Keratinocyte (primary cell): ENCODE data around the gene UNC5A. TPM values are rescaled to one million over a fixed set of nuclear protein-coding genes. Genes with fewer than 3 reads are reported as not detected.

Experiments
- DNase-seq: peaks from one replicate; pipeline ENCODE4 v3.0.0-alpha.2; 2011; ENCODE audit warnings: low read depth, missing footprints, low spot score
- FAIRE-seq: peaks from 2 replicates; lab custom pipeline; 2011; peaks lifted over from hg19 to GRCh38; lab: Jason Lieb, UNC
- H2AFZ ChIP-seq: 2 replicates; pipeline ENCODE4 v1.6.0; 2012; ENCODE audit warnings: low read length, control low read depth, inconsistent platforms; ENCODE audit not compliant: control insufficient read depth
- H3K27ac ChIP-seq: 2 replicates; pipeline ENCODE4 v1.5.1; 2011; ENCODE audit warnings: low read length; ENCODE audit not compliant: control insufficient read depth, insufficient read depth
- H3K27me3 ChIP-seq: 3 replicates; pipeline ENCODE4 v1.6.0; 2011; ENCODE audit warnings: low read length; ENCODE audit not compliant: control insufficient read depth, insufficient read depth; ENCODE audit errors: extremely low read depth
- H3K36me3 ChIP-seq, 2 experiments: 2 replicates in 1 of 2; 3 replicates in 1 of 2; pipeline ENCODE4 v1.5.1; 2011; ENCODE audit warnings: low read length in 2 of 2, mild to moderate bottlenecking in 1 of 2; ENCODE audit not compliant: control insufficient read depth in 2 of 2, insufficient read depth in 2 of 2; ENCODE audit errors: extremely low read depth in 1 of 2
- H3K4me1 ChIP-seq: 3 replicates; pipeline ENCODE4 v1.5.1; 2011; ENCODE audit warnings: low read length; ENCODE audit not compliant: control insufficient read depth, insufficient read depth; ENCODE audit errors: extremely low read depth
- H3K4me2 ChIP-seq: 3 replicates; pipeline ENCODE4 v1.6.0; 2011; ENCODE audit warnings: low read depth, low read length; ENCODE audit not compliant: control insufficient read depth, insufficient read depth; ENCODE audit errors: extremely low read depth
- H3K4me3 ChIP-seq, 3 experiments: fragments of 200-600 bp in 1 of 3; sonication (generic) in 1 of 3; 2 replicates in 2 of 3; 3 replicates in 1 of 3; pipeline ENCODE4 v1.5.1; 2011 to 2016; ENCODE audit warnings: low read length in 3 of 3, mild to moderate bottlenecking in 3 of 3, control low read depth in 2 of 3, inconsistent platforms in 1 of 3, low read depth in 1 of 3, mixed read lengths in 1 of 3, mixed run types in 1 of 3, moderate library complexity in 1 of 3; ENCODE audit not compliant: control insufficient read depth in 2 of 3, insufficient read depth in 2 of 3; ENCODE audit errors: extremely low read depth in 1 of 3
- H3K79me2 ChIP-seq: 2 replicates; pipeline ENCODE4 v1.6.0; 2012; ENCODE audit warnings: low read length; ENCODE audit not compliant: control insufficient read depth, insufficient read depth
- H3K9ac ChIP-seq: 3 replicates; pipeline ENCODE4 v1.6.0; 2011; ENCODE audit warnings: low read length; ENCODE audit not compliant: control insufficient read depth, insufficient read depth; ENCODE audit errors: extremely low read depth
- H3K9me1 ChIP-seq: 3 replicates; pipeline ENCODE4 v1.6.0; 2011; ENCODE audit warnings: low read length; ENCODE audit not compliant: control insufficient read depth, insufficient read depth; ENCODE audit errors: extremely low read depth
- H3K9me3 ChIP-seq: 2 replicates; pipeline ENCODE4 v1.5.1; 2012; ENCODE audit warnings: low read depth, low read length; ENCODE audit not compliant: control insufficient read depth
- H4K20me1 ChIP-seq: 3 replicates; pipeline ENCODE4 v1.6.0; 2011; ENCODE audit warnings: low read length; ENCODE audit not compliant: control insufficient read depth, insufficient read depth; ENCODE audit errors: extremely low read depth
- EZH2 ChIP-seq: IDR thresholded peaks from one replicate; pipeline ENCODE4 v1.6.1; 2012; ENCODE audit warnings: inconsistent platforms, mild to moderate bottlenecking, low read length, moderate library complexity
- dilution Hi-C: fragments of 300-500 bp; cut with MboI; formaldehyde crosslinking; loops from one replicate; pipeline ENCODE4 v1.7.0; 2020; ENCODE audit warnings: low sequenced_read_pairs; ENCODE audit not compliant: extremely low pct_ligation_motif_present
- polyA plus RNA-seq, 5 experiments: library from polyadenylated mRNA; depleted of rRNA in 3 of 5; stranded (reverse) in 3 of 5; stranded (forward) in 1 of 5; unstranded in 1 of 5; fragments of >200 nt; gene quantifications; 1 replicate in 1 of 5; 2 replicates in 3 of 5; 3 replicates in 1 of 5; pipeline versions ENCODE4 v1.2.1 to v1.2.3, GENCODE V29; 2011 to 2012; ENCODE audit warnings: missing spikeins in 2 of 5, low read depth in 1 of 5, low replicate concordance in 1 of 5
- TF ChIP-seq, protein P1 (sequence below), 3 experiments: IDR thresholded peaks in 1 of 3; conservative IDR thresholded peaks in 1 of 3; optimal IDR thresholded peaks in 1 of 3; 2 replicates in 2 of 3; 3 replicates in 1 of 3; pipeline versions ENCODE3 to v1.5.1; 2011; ENCODE audit warnings: low read length in 3 of 3, mild to moderate bottlenecking in 3 of 3, moderate library complexity in 2 of 3, control low read depth in 1 of 3, inconsistent platforms in 1 of 3; ENCODE audit not compliant: insufficient read depth in 2 of 3; ENCODE audit errors: extremely low read depth in 1 of 3

The UNC5A gene
- polyA plus RNA-seq, 1 donor (not counting 4 experiments of a cell fraction or from before 2014, with no cell fraction given): not detected

DNA sequence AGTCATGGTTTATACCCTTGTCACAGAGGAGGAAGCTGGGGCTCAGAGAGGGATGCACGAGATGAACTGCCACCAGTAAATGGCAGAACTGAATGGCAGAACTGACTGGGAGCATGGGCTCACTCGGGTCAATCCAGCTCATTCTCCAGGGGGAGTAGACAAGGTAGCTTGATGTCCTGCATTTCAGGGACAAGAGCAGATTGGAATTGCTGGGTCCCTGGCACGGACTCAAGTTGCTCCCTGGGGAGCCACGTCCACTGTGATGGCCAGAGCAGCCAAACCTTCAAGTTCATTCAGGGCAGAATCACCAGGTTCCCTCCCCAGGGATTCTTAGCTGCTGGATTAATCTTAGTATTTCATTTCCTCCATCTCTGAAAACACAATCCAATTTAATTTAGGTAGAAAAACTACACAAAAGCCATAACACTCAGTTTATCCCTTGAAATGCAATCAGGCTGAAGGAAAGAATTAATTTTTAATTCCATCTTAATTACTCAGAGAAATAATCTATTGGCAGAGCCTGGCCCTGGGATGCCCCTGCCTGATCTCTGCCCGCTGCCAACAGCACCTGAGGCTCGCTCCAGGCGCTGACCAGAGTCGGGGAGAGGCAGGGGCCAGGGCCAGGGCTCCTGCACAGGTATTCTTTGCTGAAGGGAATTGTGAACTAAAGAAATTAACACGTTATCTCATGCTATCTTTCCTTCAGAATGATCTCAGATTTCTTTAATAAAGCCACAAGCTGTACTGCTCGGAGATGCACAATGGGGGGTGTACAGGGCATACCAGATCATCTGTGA, 42.0 kb upstream of the UNC5A start:
- DNase-seq: no peak
- Histone ChIP-seq H3K27ac (no peak overlapping the region), H3K9ac (no peak overlapping the region), H3K27me3 (peaks cover 18% of the 10 kb centered on the region), H3K36me3 (no peaks in the 10 kb centered on the region), H3K9me3 (no peaks in the 10 kb centered on the region), H3K4me3 (no peak overlapping the region), H3K4me2 (no peak overlapping the region), H3K9me1 (no peaks in the 10 kb centered on the region), H3K4me1 (no peaks in the 10 kb centered on the region), H3K79me2 (no peaks in the 10 kb centered on the region), H2AFZ (no peak overlapping the region), H4K20me1 (no peaks in the 10 kb centered on the region)
- dilution Hi-C loops: no loop called here
- no peak for FAIRE-seq
- TF ChIP-seq, protein P1, sequence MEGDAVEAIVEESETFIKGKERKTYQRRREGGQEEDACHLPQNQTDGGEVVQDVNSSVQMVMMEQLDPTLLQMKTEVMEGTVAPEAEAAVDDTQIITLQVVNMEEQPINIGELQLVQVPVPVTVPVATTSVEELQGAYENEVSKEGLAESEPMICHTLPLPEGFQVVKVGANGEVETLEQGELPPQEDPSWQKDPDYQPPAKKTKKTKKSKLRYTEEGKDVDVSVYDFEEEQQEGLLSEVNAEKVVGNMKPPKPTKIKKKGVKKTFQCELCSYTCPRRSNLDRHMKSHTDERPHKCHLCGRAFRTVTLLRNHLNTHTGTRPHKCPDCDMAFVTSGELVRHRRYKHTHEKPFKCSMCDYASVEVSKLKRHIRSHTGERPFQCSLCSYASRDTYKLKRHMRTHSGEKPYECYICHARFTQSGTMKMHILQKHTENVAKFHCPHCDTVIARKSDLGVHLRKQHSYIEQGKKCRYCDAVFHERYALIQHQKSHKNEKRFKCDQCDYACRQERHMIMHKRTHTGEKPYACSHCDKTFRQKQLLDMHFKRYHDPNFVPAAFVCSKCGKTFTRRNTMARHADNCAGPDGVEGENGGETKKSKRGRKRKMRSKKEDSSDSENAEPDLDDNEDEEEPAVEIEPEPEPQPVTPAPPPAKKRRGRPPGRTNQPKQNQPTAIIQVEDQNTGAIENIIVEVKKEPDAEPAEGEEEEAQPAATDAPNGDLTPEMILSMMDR (optimal IDR thresholded peaks at IDR 0.05 in 1 of 3, IDR thresholded peaks at IDR 0.05 in 1 of 3, conservative IDR thresholded peaks at IDR 0.05 in 1 of 3; ENCODE audit: extremely low read depth in 1 of 3, insufficient read depth in 2 of 3, low read length in 3 of 3): no peak
- TF ChIP-seq EZH2: no peak

DNA sequence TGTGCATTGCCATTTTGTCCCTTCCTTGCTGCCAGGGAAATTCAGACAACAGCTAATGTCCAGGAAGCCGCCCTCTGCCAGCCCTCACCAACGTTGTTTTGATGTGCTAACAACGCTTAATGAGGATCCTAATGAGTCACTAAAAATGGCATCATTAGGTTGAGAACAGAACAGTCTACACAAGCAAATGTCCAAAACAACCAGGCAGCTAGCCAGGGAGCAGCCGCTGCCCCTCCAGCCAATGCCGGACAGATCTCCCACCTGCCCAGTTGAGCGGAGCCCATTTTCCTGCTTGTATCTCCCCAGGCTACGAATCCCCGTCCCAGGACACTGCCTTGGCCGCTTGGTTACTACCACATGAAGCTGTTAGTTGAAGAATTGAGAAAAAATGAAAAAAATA, 40.4 kb upstream of the UNC5A start:
- Histone ChIP-seq H3K79me2 (no peaks in the 10 kb centered on the region), H3K36me3 (no peaks in the 10 kb centered on the region), H2AFZ (no peak overlapping the region), H3K9me3 (no peaks in the 10 kb centered on the region), H3K4me3 (no peak overlapping the region), H4K20me1 (no peaks in the 10 kb centered on the region), H3K9me1 (no peaks in the 10 kb centered on the region), H3K9ac (no peak overlapping the region), H3K27me3 (peaks cover 33% of the 10 kb centered on the region), H3K4me1 (no peaks in the 10 kb centered on the region), H3K4me2 (no peak overlapping the region), H3K27ac (no peak overlapping the region)
- DNase-seq (no peak), FAIRE-seq (no peak)
- dilution Hi-C loops: no loop called here
- TF ChIP-seq EZH2: no peak
- TF ChIP-seq, protein P1 (optimal IDR thresholded peaks at IDR 0.05 in 1 of 3, IDR thresholded peaks at IDR 0.05 in 1 of 3, conservative IDR thresholded peaks at IDR 0.05 in 1 of 3; ENCODE audit: extremely low read depth in 1 of 3, insufficient read depth in 2 of 3, low read length in 3 of 3): no peak
